Gastroesophageal sphincter (tissue), 4 donors: ENCODE data around the gene ECHDC1. TPM values are rescaled to one million over a fixed set of nuclear protein-coding genes. Genes with fewer than 3 reads are reported as not detected.

Experiments used
- ATAC-seq: fragments of 150-250 bp; one replicate; pipeline ENCODE4 v1.9.1; 2016; ENCODE audit warnings: mild to moderate bottlenecking, moderate library complexity
- H3K27ac ChIP-seq, 4 donors: fragments of 200-600 bp; sonication (generic) in 3 of 4; 1 replicate in 3 of 4; 2 replicates in 1 of 4; pipeline ENCODE4 v1.5.1; 2016 to 2019
- H3K27me3 ChIP-seq: fragments of 200-600 bp; sonication (generic); one replicate; pipeline ENCODE4 v1.5.1; 2019
- H3K36me3 ChIP-seq, 2 donors: fragments of 200-600 bp; sonication (generic); one replicate each; pipeline ENCODE4 v1.5.1; 2019; ENCODE audit warnings: control low read depth in 1 of 2
- H3K4me1 ChIP-seq, 3 donors: fragments of 200-600 bp; sonication (generic); 1 replicate in 2 of 3; 2 replicates in 1 of 3; pipeline ENCODE4 v1.5.1; 2016 to 2019; ENCODE audit warnings: control low read depth in 2 of 3
- H3K4me3 ChIP-seq, 2 donors: fragments of 200-600 bp; sonication (generic); one replicate each; pipeline ENCODE4 v1.5.1; 2019; ENCODE audit warnings: mild to moderate bottlenecking in 1 of 2, moderate library complexity in 1 of 2
- H3K9me3 ChIP-seq, 3 donors: fragments of 200-600 bp; sonication (generic); one replicate each; pipeline ENCODE4 v1.5.1; 2017 to 2019; ENCODE audit warnings: control low read depth in 2 of 3
- EP300 ChIP-seq: sonication (generic); formaldehyde crosslinking; IDR thresholded peaks from one replicate; pipeline ENCODE4 v1.6.1; 2017; ENCODE audit warnings: antibody characterized with exemption, mild to moderate bottlenecking
- POLR2A ChIP-seq, 2 donors: fragments of 450-650 bp; IDR thresholded peaks; one replicate each; pipeline ENCODE4 v1.6.1; 2017; ENCODE audit warnings: antibody characterized with exemption in 2 of 2, mild to moderate bottlenecking in 2 of 2, moderate library complexity in 1 of 2
- POLR2AphosphoS5 ChIP-seq: sonication (generic); formaldehyde crosslinking; IDR thresholded peaks from one replicate; pipeline ENCODE4 v1.6.1; 2017; ENCODE audit warnings: antibody characterized with exemption
- WGBS, 2 donors: methylation state at CpG; one replicate each; pipeline ENCODE4 v1.1.5; 2018; ENCODE audit warnings: low coverage in 1 of 2; 5-methylcytosine and 5-hydroxymethylcytosine counted together
- total RNA-seq, 4 donors: library from RNA; depleted of rRNA; stranded (reverse); fragments of >200 nt; gene quantifications; one replicate each; pipeline ENCODE4 v1.1.0, GENCODE V29; 2016
- TF ChIP-seq, protein P1 (sequence below), 4 experiments: fragments of 200-600 bp in 2 of 4; fragments of 450-650 bp in 2 of 4; sonication (generic) in 1 of 4; IDR thresholded peaks; one replicate each; pipeline ENCODE4 v1.5.1; 2017 to 2019; ENCODE audit warnings: antibody characterized with exemption in 4 of 4, mild to moderate bottlenecking in 2 of 4, moderate library complexity in 2 of 4

The ECHDC1 gene
- total RNA-seq, 4 donors from 2014 or later: 52.0 to 74.4 (median 58.9) TPM

DNA sequence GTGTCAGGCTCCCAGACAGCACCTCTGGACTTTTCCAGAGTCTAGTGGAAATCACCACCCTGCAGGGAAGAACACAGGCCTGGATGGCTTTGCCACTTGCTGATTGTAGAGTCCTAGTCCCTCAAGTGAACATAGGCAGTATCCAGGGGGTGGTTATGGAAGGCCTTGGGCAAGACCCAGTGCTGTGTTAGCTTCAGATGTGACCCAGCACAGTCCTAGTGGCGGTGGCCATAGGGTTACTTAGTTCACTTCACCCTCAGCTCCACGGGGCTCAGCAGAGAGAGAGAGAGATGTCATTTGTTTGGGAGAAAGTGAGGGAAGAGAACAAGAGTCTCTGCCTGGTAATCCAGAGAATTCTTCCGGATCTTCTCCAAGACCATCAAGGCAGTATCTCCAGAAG is 39.5 kb downstream of the ECHDC1 start:
- ATAC-seq: no peak
- Histone ChIP-seq H3K36me3 (peaks cover 0 to 4% of the 10 kb centered on the region in 2 donors), H3K4me1 (peaks cover 6 to 43% (median 6%) of the 10 kb centered on the region in 3 donors), H3K27ac (no peak overlapping the region), H3K27me3 (no peaks in the 10 kb centered on the region), H3K4me3 (no peak overlapping the region), H3K9me3 (peaks cover 0 to 13% (median 0%) of the 10 kb centered on the region in 3 donors)
- 100% methylated on average over 1 of the region's 3 CpGs; no CpG with 5 or more reads in 1 of the 2 donors for WGBS, 2 donors
- TF ChIP-seq POLR2AphosphoS5 (no peak), POLR2A (IDR thresholded peaks at IDR 0.05) (no peak), EP300 (no peak)
- TF ChIP-seq, protein P1, sequence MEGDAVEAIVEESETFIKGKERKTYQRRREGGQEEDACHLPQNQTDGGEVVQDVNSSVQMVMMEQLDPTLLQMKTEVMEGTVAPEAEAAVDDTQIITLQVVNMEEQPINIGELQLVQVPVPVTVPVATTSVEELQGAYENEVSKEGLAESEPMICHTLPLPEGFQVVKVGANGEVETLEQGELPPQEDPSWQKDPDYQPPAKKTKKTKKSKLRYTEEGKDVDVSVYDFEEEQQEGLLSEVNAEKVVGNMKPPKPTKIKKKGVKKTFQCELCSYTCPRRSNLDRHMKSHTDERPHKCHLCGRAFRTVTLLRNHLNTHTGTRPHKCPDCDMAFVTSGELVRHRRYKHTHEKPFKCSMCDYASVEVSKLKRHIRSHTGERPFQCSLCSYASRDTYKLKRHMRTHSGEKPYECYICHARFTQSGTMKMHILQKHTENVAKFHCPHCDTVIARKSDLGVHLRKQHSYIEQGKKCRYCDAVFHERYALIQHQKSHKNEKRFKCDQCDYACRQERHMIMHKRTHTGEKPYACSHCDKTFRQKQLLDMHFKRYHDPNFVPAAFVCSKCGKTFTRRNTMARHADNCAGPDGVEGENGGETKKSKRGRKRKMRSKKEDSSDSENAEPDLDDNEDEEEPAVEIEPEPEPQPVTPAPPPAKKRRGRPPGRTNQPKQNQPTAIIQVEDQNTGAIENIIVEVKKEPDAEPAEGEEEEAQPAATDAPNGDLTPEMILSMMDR (IDR thresholded peaks at IDR 0.05): no peak

DNA sequence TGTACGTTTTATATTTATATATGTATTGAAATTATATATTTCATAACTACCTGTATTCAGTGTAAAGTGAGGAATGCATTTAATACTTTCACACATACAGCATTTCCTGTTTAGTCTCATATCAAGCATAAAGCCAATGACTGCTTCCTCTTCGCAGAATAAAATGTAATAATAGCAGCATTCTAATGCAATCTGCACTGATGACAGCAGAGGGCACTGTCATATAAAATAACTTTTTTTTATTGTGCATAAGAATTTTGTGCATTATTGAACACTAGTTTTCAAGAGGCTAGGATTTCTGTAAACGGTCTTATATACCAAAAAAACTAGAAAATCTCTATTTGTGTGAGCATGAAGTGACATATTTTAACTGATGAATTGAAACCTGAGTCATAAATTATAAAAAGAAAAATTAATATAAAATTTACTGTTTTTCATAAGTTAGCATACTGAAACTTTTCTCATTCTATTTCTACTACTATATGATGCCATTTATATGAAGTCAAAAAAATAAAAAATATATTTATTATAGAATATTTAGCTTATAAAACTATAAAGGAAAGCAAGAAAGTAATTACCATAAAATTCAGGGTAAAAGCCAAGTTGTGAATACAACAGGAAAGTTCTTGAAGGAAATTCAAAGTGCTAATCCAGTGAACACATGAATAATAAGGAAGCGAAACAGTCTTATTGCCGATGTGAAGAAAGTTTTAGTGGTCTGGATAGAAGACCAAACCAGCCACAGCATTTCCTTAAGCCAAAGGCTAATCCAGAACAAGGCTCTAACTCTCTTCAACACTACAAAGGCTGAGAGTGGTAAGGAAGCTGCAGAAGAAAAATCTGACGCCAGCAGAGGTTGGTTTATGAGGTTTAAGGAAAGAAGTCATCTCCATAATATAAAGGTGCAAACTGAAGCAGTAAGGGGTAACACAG is 40.4 kb downstream of the ECHDC1 start:
- ATAC-seq: no peak
- TF ChIP-seq POLR2AphosphoS5: no peak
- TF ChIP-seq, protein P1 (IDR thresholded peaks at IDR 0.05): peak; percentile 71 to 76 (median 74)
- no peak for TF ChIP-seq POLR2A (IDR thresholded peaks at IDR 0.05)
- no peak for TF ChIP-seq EP300

DNA sequence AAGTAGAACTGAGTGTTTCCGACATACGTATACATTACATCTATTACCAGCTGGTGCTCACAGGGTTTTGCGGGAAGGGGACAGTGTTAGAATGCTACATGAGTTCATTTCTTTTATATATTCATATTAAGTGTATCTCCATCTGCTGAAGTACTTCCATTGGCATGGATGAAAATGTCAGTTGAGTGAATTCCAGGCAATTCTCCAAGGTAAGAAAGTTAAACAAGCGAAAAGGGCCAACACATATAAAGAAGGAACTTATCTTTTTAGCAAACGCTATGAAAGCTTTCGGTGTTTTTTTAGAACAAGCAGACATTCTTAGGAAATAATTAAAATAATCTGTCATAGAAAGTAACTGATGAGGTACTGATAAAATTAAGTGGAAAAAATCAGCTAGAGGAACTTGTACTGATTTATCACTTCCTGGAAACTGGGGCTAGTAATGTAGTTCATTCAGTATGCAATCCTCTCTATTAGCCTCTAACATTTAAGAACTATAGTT is 42.2 kb downstream of the ECHDC1 start:
- no peak overlapping the region for H3K4me3 ChIP-seq
- H3K27ac ChIP-seq: peak overlapping the region in 2 of 4 donors; percentile 36 to 46
- no peaks in the 10 kb centered on the region for H3K9me3 ChIP-seq
- no peak for ATAC-seq
- 23% methylated on average over 5 to 6 of the region's 6 CpGs for WGBS, 2 donors
- H3K36me3 ChIP-seq: peaks cover 0 to 4% of the 10 kb centered on the region in 2 donors
- H3K4me1 ChIP-seq: peaks cover 6 to 43% (median 6%) of the 10 kb centered on the region in 3 donors
- no peak for TF ChIP-seq POLR2AphosphoS5
- TF ChIP-seq, protein P1 (IDR thresholded peaks at IDR 0.05): no peak
- no peaks in the 10 kb centered on the region for H3K27me3 ChIP-seq

More for the DNA sequence above, 40.4 kb downstream of the ECHDC1 start:
- Histone ChIP-seq H3K27me3 (no peaks in the 10 kb centered on the region), H3K4me1 (peaks cover 6 to 43% (median 6%) of the 10 kb centered on the region in 3 donors), H3K9me3 (peaks cover 0 to 4% (median 0%) of the 10 kb centered on the region in 3 donors), H3K36me3 (peaks cover 0 to 4% of the 10 kb centered on the region in 2 donors), H3K4me3 (no peak overlapping the region), H3K27ac (no peak overlapping the region)
- 32 to 36% methylated on average over 6 of the region's 6 CpGs for WGBS, 2 donors

DNA sequence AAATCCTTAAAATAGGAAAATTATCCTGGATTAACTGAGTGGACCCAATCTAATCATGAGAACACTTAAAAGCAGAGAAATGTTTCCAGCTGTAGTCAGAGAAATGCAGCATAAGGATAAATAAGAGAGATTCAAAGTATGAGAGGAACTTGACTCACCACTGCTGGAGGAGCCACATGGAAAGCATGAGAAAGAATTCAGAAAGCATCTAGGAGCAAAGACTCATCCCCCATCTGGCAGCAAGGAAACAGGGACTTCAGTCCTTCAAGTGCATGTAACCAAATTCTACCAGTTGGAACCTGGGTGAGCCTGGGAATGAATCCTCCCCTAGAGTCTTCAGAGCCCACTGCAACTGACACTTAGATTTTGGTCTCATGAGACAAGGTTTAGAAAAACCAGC is 43.0 kb downstream of the ECHDC1 start:
- Histone ChIP-seq H3K36me3 (peaks cover 0 to 5% of the 10 kb centered on the region in 2 donors), H3K27me3 (no peaks in the 10 kb centered on the region), H3K4me3 (no peak overlapping the region), H3K9me3 (no peaks in the 10 kb centered on the region), H3K4me1 (peaks cover 6 to 43% (median 6%) of the 10 kb centered on the region in 3 donors), H3K27ac (peak overlapping the region in 3 of 4 donors; percentile 0 to 26 (median 21))
- TF ChIP-seq POLR2A (IDR thresholded peaks at IDR 0.05): no peak
- TF ChIP-seq, protein P1 (IDR thresholded peaks at IDR 0.05): no peak
- no peak for TF ChIP-seq POLR2AphosphoS5
- no peak for TF ChIP-seq EP300
- peak; percentile 43 for ATAC-seq
